GM10248 (cell line): Measurements from ENCODE around the gene MSI2.

Experiments
- CTCF ChIA-PET: fragments of 300-600 bp; sonication (Branson Sonifier 250); formaldehyde crosslinking; extraction: SDS; loops from one replicate; lab custom pipeline; 2021; ENCODE audit warnings: antibody characterized with exemption; lab: Yijun Ruan, JAX
- POLR2A ChIA-PET: fragments of 350-650 bp; sonication (Branson Sonifier 250); formaldehyde crosslinking; extraction: SDS; loops from one replicate; lab custom pipeline; 2020; ENCODE audit warnings: antibody characterized with exemption; lab: Yijun Ruan, JAX
- DNase-seq: peaks from one replicate; pipeline ENCODE4 v3.0.0; 2012; ENCODE audit errors: extremely low spot score
- TF ChIP-seq, protein P1 (sequence below): IDR thresholded peaks from 2 replicates; pipeline ENCODE4 v1.5.1; 2012; ENCODE audit warnings: mild to moderate bottlenecking, low read depth; ENCODE audit errors: extremely low read depth, missing control alignments, control extremely low read depth

MSI2 gene

GRCh38 chr17:57341611-57342540 lies 85.6 kb downstream of the MSI2 start:
- ChIA-PET CTCF (interaction anchor here (1.2 to 1.4 kb wide), 3 partner anchors 16 to 406 kb away, joined by 3 to 8 read pairs (median 6); no protein-coding TSS in a partner anchor), POLR2A (no interaction called here)
- no peak for DNase-seq
- TF ChIP-seq, protein P1, sequence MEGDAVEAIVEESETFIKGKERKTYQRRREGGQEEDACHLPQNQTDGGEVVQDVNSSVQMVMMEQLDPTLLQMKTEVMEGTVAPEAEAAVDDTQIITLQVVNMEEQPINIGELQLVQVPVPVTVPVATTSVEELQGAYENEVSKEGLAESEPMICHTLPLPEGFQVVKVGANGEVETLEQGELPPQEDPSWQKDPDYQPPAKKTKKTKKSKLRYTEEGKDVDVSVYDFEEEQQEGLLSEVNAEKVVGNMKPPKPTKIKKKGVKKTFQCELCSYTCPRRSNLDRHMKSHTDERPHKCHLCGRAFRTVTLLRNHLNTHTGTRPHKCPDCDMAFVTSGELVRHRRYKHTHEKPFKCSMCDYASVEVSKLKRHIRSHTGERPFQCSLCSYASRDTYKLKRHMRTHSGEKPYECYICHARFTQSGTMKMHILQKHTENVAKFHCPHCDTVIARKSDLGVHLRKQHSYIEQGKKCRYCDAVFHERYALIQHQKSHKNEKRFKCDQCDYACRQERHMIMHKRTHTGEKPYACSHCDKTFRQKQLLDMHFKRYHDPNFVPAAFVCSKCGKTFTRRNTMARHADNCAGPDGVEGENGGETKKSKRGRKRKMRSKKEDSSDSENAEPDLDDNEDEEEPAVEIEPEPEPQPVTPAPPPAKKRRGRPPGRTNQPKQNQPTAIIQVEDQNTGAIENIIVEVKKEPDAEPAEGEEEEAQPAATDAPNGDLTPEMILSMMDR: no peak

DNA sequence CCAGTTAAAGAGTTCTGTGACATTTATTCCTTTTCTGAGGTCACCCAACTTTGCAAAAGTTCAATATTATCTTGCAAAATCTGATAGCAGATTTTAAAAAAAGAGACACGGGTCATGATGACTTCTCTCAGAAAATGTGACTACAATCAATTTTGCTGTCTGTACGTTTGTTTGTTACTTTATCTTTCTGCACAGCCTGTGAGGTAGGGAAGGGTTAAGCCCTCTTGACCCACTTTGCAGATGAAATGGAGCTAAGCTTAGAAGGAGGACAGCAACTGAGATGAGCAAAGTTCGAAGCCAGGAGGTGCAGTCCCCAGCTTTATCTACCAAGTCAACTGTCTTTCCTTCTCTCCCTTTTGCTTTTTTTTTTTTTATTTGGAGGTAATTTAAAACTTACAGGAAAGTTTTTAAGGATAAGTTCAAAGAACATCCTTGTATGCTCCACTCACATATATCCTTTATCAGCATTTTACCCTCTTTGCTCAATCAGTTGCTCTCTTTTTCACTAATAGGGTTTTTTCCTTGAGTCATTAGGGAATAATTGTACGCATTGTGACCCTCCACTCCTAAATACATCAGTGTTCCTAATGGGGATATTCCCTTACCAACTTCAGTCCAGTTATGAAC lies 86.8 kb downstream of the MSI2 start:
- POLR2A ChIA-PET: no interaction called here
- CTCF ChIA-PET: interaction anchor here (1.0 kb wide), 1 partner anchor 24 kb away, joined by 3 read pairs; no protein-coding TSS in a partner anchor
- no peak for DNase-seq

DNA sequence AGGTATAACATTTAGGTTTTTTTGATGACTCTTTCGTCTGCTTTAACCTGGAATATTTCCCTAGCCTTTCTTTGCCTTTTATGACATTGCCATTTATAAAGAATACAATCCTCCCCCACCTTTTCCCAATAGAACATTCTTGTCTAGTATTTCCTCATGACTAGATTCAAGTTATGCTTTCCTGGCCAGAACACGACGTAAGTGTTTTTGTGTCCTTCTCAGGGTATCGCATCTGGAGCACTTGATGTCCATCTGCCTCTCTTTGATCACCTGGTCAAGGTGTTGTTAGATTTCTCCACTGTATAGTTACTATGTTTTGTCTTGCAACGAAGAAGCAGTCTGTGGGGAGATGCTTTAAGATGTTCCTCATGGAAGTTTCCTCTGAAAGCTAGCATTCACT lies 87.4 kb downstream of the MSI2 start:
- TF ChIP-seq, protein P1: no peak
- POLR2A ChIA-PET: no interaction called here
- CTCF ChIA-PET: no interaction called here
- no peak for DNase-seq

More for the DNA sequence above, 86.8 kb downstream of the MSI2 start:
- TF ChIP-seq, protein P1: no peak

- no peak for DNase-seq
- POLR2A ChIA-PET: no interaction called here
- TF ChIP-seq, protein P1: no peak
- CTCF ChIA-PET: no interaction called here
These were observed 87.9 kb downstream of the MSI2 start for GRCh38 chr17:57344261-57344660.

DNA sequence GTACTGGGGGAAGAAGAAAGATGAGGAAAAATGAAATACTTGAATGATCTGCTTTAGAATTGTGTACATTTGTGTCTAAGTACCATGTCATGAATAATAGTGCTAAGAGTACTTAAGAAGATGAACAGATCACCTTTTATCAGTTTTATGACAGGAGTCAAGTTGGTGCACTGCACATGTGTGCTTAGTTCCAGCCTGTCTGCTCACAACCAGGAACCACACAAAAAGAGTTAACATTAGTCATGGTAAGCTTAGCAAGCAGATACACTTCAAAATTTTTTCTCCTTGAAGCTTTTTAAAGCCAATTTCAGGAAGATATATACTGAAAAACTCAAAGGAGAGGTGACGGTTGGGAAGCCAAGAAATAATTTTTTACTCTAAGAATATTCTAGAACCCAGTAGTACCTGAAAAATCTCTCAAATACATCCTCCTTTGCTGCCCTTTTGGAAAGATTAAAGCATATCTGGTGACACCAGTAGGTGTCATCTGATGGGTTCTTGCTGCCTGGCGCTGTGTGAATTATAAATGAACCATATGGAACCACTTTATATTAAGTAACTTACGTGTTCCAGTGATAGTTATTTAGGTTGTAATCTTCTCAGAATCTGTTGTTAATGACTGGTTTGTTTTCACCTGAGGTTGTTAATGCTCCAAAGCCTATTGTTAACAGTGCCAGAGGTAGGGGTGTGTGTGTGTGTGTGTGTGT lies 93.4 kb downstream of the MSI2 start:
- POLR2A ChIA-PET: no interaction called here
- CTCF ChIA-PET: interaction anchor here (1.3 to 1.5 kb wide), 2 partner anchors 13 to 41 kb away, joined by 3 to 4 read pairs; no protein-coding TSS in a partner anchor
- TF ChIP-seq, protein P1: no peak
- no peak for DNase-seq

DNA sequence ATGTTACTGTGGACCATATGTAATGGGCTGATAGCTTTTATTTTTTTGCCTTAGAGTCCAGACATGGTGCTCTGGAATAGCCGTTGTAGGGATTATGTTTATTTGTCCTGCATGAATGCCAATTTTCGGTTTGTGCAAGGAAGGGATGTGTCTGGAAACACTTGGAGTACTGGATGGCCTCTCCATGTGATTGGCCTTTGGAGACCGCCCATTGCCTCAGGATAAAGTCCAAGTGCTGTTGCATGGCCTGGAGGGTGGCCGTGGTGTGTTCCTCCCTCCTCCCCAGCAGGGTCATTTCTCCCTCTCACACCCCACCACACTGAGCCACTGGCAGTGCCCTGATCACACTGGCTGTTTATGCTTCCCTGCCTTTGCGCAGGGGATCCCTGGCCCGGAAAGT lies 93.9 kb downstream of the MSI2 start:
- ChIA-PET POLR2A (no interaction called here), CTCF (no interaction called here)
- TF ChIP-seq, protein P1: no peak
- DNase-seq: no peak
